Fibroblast of skin of left biceps (primary cell): ENCODE data around the gene REXO5.
"Not testable (repeated sequence)": the region's sequence is repeated elsewhere in the genome, so short reads cannot be mapped to it uniquely, and the experiment has no call there.

Experiments used
- DNase-seq, 2 experiments: peaks; one replicate each; pipeline ENCODE4 v3.0.0-alpha.2; 2013; ENCODE audit warnings: low read depth in 2 of 2

REXO5 gene

GRCh38 chr16:20806168-20807050, at the start of gene REXO5, which contains the start of gene ERI2:
Gene REXO5 (plus strand): TSS chr16:20806527. CDS start chr16:20806954, 427 bp downstream.
Gene ERI2 (minus strand): TSS chr16:20806472. CDS start chr16:20806430, 42 bp downstream.
- peak; percentile 82 to 84 for DNase-seq

GRCh38 chr16:20760346-20760745, 46.0 kb upstream of the REXO5 start:
- no peak for DNase-seq

- DNase-seq: no peak
These were observed 45.2 kb upstream of the REXO5 start for GRCh38 chr16:20761175-20761574.

GRCh38 chr16:20762404-20763123, 43.8 kb upstream of the REXO5 start:
- DNase-seq: no peak

GRCh38 chr16:20763461-20764232, 42.7 kb upstream of the REXO5 start, which contains the start of gene ACSM3:
Gene ACSM3 (plus strand): TSS chr16:20764014. CDS start chr16:20770035, 6,021 bp downstream.
- DNase-seq: peak in 1 of 2 experiments; percentile 19

GRCh38 chr16:20764448-20764847, 41.9 kb upstream of the REXO5 start:
- not testable (repeated sequence) for DNase-seq

GRCh38 chr16:20765732-20766131, 40.6 kb upstream of the REXO5 start:
- no peak for DNase-seq

- no peak for DNase-seq
These were observed 40.0 kb upstream of the REXO5 start for GRCh38 chr16:20766294-20766693.

GRCh38 chr16:20767577-20767976, 38.8 kb upstream of the REXO5 start:
- DNase-seq: no peak

GRCh38 chr16:20768121-20768520, 38.2 kb upstream of the REXO5 start:
- DNase-seq: no peak

GRCh38 chr16:20768818-20769217, 37.5 kb upstream of the REXO5 start:
- no peak for DNase-seq

- DNase-seq: no peak
These were observed 32.6 kb upstream of the REXO5 start for GRCh38 chr16:20773679-20774078.

GRCh38 chr16:20774703-20775362, 31.5 kb upstream of the REXO5 start:
- no peak for DNase-seq

GRCh38 chr16:20781697-20782096, 24.6 kb upstream of the REXO5 start:
- no peak for DNase-seq

GRCh38 chr16:20782470-20782869, 23.9 kb upstream of the REXO5 start:
- DNase-seq: no peak

GRCh38 chr16:20784204-20784603, 22.1 kb upstream of the REXO5 start:
- no peak for DNase-seq

- DNase-seq: no peak
These were observed 17.2 kb upstream of the REXO5 start for GRCh38 chr16:20789130-20789529.

GRCh38 chr16:20791923-20792612, 14.3 kb upstream of the REXO5 start:
- DNase-seq: no peak

GRCh38 chr16:20798364-20798763, 8.0 kb upstream of the REXO5 start:
- DNase-seq: no peak

GRCh38 chr16:20799599-20799998, 6.7 kb upstream of the REXO5 start:
- DNase-seq: no peak

GRCh38 chr16:20801278-20801677, 5.0 kb upstream of the REXO5 start:
- no peak for DNase-seq
